Stimulated activated CD4-positive, alpha-beta T cell treated with anti-CD3 and anti-CD28 coated beads, Interleukin-2, amount 100 ng/mL, for 4 hours (primary cell): ENCODE measurements around the gene RNPEP.
"Not testable (repeated sequence)": the region's sequence is repeated elsewhere in the genome, so short reads cannot be mapped to it uniquely, and the experiment has no call there.

Experiments used
- DNase-seq: peaks from one replicate; pipeline ENCODE4 v3.0.0-alpha.2; 2020; ENCODE audit warnings: low read depth

Gene RNPEP, protein sequence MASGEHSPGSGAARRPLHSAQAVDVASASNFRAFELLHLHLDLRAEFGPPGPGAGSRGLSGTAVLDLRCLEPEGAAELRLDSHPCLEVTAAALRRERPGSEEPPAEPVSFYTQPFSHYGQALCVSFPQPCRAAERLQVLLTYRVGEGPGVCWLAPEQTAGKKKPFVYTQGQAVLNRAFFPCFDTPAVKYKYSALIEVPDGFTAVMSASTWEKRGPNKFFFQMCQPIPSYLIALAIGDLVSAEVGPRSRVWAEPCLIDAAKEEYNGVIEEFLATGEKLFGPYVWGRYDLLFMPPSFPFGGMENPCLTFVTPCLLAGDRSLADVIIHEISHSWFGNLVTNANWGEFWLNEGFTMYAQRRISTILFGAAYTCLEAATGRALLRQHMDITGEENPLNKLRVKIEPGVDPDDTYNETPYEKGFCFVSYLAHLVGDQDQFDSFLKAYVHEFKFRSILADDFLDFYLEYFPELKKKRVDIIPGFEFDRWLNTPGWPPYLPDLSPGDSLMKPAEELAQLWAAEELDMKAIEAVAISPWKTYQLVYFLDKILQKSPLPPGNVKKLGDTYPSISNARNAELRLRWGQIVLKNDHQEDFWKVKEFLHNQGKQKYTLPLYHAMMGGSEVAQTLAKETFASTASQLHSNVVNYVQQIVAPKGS

GRCh38 chr1:201982623-201983379, at the start of gene RNPEP:
RNPEP (plus strand) TSS chr1:201982648; CDS start chr1:201982667, 19 bp downstream.
- DNase-seq = peak; percentile 24

DNA sequence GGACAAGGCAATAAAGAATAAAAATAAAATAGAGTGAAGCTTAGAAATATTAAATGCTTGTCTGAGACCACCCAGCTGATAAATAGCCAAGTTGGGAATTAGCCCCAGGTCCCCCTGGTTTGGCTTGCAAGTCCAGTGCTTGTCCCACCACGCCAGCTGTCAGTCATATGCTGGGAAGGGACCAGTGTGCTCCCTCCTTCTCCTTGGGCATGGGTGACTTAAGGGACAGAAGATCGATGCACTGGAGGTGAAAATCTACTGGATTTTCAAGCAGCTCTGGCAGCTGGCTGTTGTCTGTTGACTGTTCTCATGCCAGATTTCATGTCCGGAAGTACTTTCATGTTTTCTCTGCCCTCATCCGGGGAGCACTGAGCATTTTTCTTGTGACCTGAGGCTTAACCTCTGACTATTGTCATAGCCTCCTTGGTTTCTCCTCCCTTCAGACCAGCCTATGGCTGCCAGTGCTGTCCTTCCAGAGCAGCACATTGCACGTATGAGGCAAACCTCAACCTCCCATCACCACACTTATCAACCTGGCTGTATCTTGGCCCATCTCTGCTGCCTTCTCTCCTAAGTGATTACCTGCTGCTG, 48.5 kb upstream of the RNPEP start:
- DNase-seq = no peak

DNA sequence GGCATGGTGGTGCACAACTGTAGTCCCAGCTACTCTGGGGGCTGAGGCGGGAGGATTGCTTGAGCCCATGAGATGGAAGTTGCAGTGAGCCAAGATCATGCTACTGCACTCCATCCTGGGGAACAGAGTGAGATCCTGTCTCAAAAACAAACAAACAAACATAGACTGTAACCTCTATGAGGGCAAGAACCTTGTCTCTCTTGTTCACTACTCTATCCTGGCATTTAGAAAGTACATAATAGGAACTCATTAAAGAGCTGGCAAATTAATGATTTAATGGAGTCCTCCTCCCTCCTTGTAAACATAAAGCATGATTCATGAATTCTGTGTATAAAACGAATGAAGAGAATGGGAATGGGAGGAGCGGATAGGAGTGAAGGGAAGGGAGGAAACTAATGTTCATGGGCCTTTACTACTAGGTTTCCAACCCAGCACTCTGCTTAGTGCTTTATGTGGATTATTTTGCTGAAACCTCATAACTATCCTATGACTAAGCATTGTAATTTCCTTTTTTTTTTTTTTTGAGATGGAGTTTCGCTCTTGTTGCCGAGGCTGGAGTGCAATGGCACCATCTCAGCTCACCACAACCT, 44.7 kb upstream of the RNPEP start:
- no peak for DNase-seq

DNA sequence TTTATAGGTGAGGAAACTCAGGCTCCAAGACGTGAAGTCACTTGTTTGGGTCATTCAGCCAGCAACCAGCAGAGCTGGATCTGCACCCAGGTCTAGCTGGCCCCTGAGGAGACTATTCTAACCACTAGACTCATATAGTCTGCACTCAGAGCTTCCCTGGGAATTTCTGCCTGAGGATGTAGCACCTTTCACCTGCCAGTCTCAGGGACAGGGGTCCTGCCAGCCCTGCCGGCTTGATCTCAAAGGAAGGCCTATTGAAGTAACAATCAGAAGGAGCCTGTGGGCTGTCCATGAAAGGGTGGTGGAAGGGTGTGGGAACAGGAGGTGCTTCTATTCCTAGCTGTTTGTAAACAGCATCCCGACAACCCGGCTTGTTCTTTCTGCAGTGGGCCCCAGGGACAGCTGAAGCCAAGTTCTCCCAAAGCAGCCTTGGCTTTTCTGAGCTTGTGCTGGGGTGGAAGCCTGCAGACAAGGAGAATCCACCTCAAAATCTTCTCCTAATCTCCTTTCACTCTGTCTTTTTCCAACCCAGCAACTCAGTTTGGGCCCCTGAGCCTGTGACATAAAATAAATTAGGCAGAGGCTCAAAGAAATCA, 43.9 kb upstream of the RNPEP start:
- DNase-seq = no peak

DNA sequence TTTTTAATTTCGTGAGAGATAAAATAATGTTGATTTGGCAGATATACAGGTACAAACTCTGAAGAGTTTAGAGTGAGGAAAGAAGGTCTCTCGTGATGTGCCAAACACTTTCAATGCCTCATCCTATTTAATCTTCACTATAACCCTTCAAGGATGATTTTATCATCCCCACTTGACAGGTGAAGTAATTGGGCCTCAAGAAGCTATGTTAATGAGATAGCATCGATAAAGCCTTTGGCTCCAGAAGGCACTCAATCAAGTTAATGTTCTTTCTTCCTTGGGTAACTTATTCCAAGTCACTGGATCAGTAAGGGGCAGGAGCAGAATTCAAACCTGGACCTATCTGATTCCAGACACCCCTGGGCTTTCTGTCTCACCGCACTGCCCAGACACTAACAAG, 43.3 kb upstream of the RNPEP start:
- no peak for DNase-seq

DNA sequence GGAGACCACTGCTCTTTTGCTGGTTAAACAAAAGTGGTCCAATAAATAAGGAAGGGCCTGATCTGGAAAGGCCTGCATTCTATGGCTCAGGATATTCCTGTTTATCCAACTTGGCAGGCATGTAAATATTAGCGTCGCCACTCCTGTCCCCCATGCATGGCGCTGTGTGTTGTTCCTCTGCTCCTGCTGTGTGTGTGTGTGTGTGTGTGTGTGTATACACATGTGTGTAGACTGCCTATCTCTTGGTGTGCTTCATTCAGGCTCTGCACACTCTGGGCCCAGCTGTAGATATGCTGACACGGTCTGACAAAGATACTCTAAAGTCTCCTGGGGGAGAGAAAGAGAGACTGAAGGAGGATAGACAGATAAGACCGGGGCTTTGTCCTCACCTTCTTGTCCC, 42.9 kb upstream of the RNPEP start:
- no peak for DNase-seq

DNA sequence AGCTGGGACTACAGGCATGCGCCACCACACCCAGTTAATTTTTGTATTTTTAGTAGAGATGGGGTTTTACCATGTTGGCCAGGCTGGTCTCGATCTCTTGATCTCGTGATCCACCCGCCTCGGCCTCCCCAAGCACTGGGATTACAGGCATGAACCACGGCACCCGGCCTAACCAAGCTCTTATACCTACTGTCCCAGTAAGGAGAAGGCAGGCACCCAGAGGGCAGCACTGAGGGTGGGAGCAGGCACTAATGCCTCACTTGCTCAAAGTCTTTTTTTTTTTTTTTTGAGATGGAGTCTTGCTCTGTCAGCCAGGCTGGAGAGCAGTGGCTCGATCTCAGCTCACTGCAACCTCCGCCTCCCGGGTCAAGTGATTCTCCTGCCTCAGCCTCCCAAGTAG, 42.1 kb upstream of the RNPEP start:
- DNase-seq = not testable (repeated sequence)

- no peak for DNase-seq
Measured at GRCh38 chr1:201941420-201942128, 40.9 kb upstream of the RNPEP start.

- DNase-seq = no peak
Measured at GRCh38 chr1:201942129-201942495, 40.3 kb upstream of the RNPEP start.

DNA sequence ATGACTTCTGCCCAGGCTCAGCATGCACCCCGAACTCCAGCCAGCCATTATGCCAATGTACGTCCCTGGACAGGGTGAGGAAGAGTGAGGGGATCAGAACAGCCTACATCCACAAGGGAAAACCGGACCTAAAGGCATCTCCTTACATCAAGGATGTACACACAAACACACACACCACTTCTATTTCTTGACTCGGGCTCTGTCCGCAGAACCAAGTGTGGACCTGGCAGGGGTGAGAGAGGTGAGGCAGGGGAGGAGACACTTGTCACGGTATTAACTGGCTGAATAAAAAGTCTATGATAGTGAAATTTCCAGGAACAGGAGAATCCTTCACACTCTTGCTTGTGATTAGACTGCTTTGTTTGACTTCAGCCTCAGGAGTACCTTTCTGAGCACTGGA, 38.4 kb upstream of the RNPEP start:
- DNase-seq = no peak

GRCh38 chr1:201944639-201945038, 37.8 kb upstream of the RNPEP start:
- DNase-seq = no peak

DNA sequence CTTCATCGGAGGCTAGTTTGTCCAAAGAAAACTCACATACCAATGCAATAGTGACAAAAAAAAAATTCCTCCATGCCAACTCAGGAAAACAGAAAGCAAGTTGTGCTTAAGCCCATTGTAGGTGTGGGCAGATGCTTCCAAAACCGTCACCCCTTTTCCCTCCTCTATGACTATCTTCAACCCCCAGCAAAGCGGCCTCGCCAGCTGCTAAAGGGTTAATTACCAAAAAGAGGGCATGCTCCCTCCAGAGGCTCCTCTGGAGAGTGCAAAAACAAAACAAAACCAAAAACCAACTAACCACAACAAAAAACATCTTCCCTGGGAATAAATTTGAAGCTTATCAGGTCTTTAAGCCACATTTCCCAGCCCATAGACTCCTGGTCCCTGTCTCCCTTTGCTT, 37.3 kb upstream of the RNPEP start:
- DNase-seq = no peak

DNA sequence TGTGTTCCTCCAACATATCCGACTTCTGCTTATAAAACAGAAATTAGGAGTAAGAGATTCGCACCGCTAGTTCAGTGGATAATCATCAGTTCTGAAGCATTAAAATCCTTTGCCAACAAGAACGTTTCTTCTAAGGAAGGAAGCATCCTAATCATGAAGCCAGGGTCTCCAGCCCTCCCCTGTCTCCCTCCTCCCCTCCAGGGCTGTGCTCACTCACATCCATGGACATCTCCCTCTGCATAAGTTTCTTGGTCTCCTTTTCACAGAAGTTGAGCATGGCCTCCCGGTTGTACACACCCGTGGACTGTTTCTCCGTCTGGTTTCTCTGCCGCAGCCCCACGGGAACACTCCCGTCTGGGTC, 36.6 kb upstream of the RNPEP start:
- no peak for DNase-seq

DNA sequence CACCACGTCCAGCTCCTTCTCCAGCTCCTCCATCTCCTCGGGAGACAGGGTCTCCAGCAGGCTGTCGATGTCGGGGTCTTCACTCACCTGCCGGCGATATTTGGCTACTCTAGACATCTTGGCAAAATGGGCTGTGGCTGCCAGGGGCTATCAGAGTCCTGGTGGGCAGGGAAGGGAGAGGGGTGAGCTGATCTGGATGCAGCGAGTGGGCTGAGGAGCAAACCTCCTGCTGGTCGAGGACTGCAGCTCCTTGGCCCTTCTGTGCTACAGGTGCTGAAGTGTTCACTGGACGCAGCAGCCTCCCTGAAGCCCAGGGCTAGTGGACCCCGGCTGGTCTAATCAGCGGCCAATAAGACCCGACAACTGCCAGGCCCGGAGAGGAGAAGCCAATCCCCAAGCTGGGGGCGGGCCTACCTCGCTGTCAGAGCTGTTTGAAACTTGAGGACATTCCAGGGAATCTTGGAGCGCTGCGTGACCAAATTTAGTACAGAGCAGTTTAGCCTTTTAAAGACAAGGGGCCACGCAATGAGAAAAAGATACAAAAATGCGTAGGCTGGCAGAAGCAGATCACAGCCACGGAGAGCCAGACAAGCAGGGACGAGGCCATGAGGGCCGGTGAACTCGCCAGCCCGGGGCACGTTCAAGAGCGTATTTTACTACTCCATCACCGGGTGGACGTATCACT, 36.1 kb upstream of the RNPEP start, which contains the start of gene LMOD1:
Gene LMOD1, minus strand, starts transcription at position 325 of the 685 bp plus-strand sequence. Its CDS starts 208 bp downstream, at position 117.
- DNase-seq = no peak

- DNase-seq = no peak
Measured at GRCh38 chr1:201947697-201948008, 34.8 kb upstream of the RNPEP start.

DNA sequence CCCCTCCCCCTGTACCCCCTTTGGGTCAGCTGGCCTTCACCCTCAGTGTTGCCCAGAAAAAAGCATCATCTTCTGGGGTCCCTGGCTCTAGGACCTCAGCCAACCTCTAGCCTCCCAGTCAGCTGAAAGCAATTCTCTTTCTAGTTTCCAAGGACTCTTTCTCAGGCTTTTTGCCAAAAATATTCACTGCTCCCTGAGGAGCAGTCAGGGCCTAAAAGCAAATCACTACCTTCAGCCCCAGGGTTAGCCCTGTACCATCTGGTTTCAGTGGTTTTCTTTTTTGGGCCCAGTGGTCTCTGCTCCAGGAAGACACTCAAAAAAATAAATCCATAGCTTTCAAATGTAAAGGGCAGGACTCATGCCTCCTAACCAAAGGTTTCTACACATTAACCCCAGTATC, 33.0 kb upstream of the RNPEP start:
- no peak for DNase-seq

DNA sequence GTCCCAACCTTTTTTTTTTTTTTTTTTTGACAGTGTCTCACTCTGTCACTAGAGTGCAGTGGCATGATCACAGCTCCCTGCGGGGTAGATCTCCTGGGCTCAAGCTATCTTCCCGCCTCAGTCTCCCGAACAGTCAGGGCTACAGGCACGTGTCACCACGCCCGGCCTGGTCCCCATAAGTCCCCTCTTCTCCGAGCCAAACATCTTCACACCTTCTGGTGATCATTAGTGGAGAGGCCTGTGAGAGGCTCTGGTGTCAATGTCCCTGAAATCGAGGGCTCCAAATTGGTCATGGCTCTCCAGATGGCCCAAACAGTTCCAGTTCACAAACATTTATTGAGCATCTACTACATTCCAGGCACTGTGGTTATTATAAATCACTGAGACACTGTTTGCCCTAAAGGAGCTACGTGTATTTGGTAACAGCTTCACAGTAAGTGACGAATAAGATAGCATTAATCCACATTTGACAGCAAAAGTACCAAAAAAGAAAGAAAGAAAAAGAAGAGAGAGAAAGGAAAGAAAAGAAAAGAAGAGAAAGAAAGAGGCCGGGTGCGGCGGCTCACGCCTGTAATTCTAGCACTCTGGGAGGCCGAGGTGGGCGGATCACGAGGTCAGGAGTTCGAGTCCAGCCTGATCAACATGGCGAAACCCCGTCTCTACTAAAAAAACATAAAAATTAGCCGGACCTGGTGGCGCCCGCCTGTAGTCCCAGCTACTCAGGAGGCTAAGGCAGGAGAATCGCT, 28.0 kb upstream of the RNPEP start:
- no peak for DNase-seq

DNA sequence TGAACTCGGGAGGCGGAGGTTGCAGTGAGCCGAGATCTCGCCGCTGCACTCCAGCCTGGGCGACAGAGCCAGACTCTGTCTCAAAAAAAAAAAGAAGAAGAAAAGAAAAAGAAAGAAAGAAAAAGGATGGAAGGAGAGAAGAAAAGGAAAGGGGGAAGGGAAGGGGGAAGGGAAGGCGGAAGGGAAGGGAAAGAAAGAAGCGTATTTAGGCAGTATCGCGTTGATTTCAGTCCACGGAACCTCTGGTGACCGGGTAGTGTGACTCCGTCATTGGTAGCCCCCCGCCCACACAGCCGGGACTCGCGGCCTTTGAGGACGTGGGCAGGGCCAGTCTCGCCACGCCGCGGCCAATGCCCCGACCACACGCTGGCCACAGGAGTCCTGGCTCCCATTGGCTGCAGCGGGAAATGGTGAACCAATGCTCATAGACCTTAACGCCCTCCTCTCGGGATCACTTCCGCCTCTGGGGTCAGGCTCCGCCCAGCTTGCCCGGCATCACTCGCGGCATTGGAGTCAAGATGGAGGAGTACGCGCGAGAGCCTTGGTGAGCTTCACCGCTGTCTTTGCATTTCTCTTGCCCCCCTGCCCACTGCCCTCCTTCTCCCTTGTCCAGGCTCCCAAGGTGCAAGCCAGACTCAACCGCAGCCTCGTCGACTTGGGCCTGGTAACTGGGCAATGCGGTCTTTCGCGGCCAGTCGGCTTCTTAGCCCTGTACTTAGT, 27.3 kb upstream of the RNPEP start, which contains the start of gene TIMM17A:
Gene TIMM17A, plus strand, starts transcription at position 495 of the 720 bp plus-strand sequence. Its CDS starts 24 bp downstream, at position 519.
- DNase-seq = peak; percentile 87

- no peak for DNase-seq
Measured at GRCh38 chr1:201955729-201956143, 26.7 kb upstream of the RNPEP start.
